Sigmoid colon (tissue), 7 donors: ENCODE results near the gene DSCAML1. TPM values are rescaled to one million over a fixed set of nuclear protein-coding genes. Genes with fewer than 3 reads are reported as not detected.

ENCODE experiments used
- DNase-seq: peaks from one replicate; pipeline ENCODE4 v3.0.0-alpha.2; 2019
- H3K27ac ChIP-seq, 4 donors: fragments of 200-600 bp; sonication (generic); one replicate each; pipeline ENCODE4 v1.5.1; 2016 to 2019; ENCODE audit warnings: mild to moderate bottlenecking in 1 of 4
- H3K27me3 ChIP-seq, 3 donors: fragments of 200-600 bp; sonication (generic); one replicate each; pipeline ENCODE4 v1.5.1; 2019; ENCODE audit warnings: mild to moderate bottlenecking in 1 of 3
- H3K36me3 ChIP-seq, 4 donors: fragments of 200-600 bp; sonication (generic); one replicate each; pipeline ENCODE4 v1.5.1; 2016 to 2019
- H3K4me1 ChIP-seq, 4 donors: fragments of 200-600 bp; sonication (generic); one replicate each; pipeline ENCODE4 v1.5.1; 2017 to 2019
- H3K4me3 ChIP-seq, 4 donors: fragments of 200-600 bp; sonication (generic); one replicate each; pipeline ENCODE4 v1.5.1; 2017 to 2019; ENCODE audit warnings: mild to moderate bottlenecking in 2 of 4, moderate library complexity in 1 of 4
- H3K9me3 ChIP-seq, 4 donors: fragments of 200-600 bp in 3 of 4; sonication (generic) in 3 of 4; one replicate each; pipeline versions ENCODE4 v1.5.1 to v1.6.1; 2013 to 2019
- CTCF ChIP-seq, 4 experiments: fragments of 450-650 bp in 3 of 4; fragments of 200-600 bp in 1 of 4; IDR thresholded peaks; one replicate each; pipeline ENCODE4 v1.5.1; 2016 to 2019; ENCODE audit warnings: antibody characterized with exemption in 4 of 4, mild to moderate bottlenecking in 3 of 4, moderate library complexity in 2 of 4
- EP300 ChIP-seq, 4 donors: sonication (generic); formaldehyde crosslinking; IDR thresholded peaks; one replicate each; pipeline ENCODE4 v1.6.1; 2017; ENCODE audit warnings: antibody characterized with exemption in 4 of 4
- POLR2A ChIP-seq, 2 donors: fragments of 450-650 bp; IDR thresholded peaks; one replicate each; pipeline ENCODE4 v1.6.1; 2016; ENCODE audit warnings: antibody characterized with exemption in 2 of 2, mild to moderate bottlenecking in 2 of 2, moderate library complexity in 2 of 2
- POLR2AphosphoS5 ChIP-seq, 4 donors: sonication (generic); formaldehyde crosslinking; IDR thresholded peaks; one replicate each; pipeline ENCODE4 v1.6.1; 2017; ENCODE audit warnings: antibody characterized with exemption in 4 of 4
- WGBS, 2 donors: extraction: QIAGEN DNeasy Blood & Tissue Kit; methylation state at CpG; one replicate each; pipeline ENCODE4 v1.1.7; 2013; 5-methylcytosine and 5-hydroxymethylcytosine counted together
- intact Hi-C: fragments of 100-400 bp; cut with DNase I; formaldehyde crosslinking; loops from one replicate; pipeline ENCODE4 v1.15.1; 2023
- polyA plus RNA-seq, 3 donors: library from polyadenylated mRNA; stranded (reverse); fragments of 200-250 nt; gene quantifications; one replicate each; pipeline ENCODE4 v1.2.3, GENCODE V29; 2013
- total RNA-seq, 4 donors: library from RNA; depleted of rRNA; stranded (reverse); fragments of >200 nt; gene quantifications; one replicate each; pipeline ENCODE4 v1.1.0, GENCODE V29; 2016
- donor health status: healthy with polysubstance abuse.
- donor health status: Bipolar disorder and iron deficiency.
- donor health status: healthy.

DSCAML1 gene
- total and polyA plus RNA-seq, 7 donors: under 0.01 to 7.5 (median 1.2) TPM

- Histone ChIP-seq H3K4me3 (no peak overlapping the region), H3K9me3 (no peaks in the 10 kb centered on the region), H3K36me3 (no peaks in the 10 kb centered on the region), H3K4me1 (no peaks in the 10 kb centered on the region), H3K27ac (no peak overlapping the region), H3K27me3 (no peaks in the 10 kb centered on the region)
- intact Hi-C loops: no loop called here
- TF ChIP-seq POLR2A (IDR thresholded peaks at IDR 0.05) (no peak), CTCF (IDR thresholded peaks at IDR 0.05) (no peak), EP300 (IDR thresholded peaks at IDR 0.05) (no peak), POLR2AphosphoS5 (IDR thresholded peaks at IDR 0.05) (no peak)
- DNase-seq: no peak
- WGBS, 2 donors: 26 to 76% methylated on average over 3 of the region's 3 CpGs
These were observed 99.7 kb downstream of the DSCAML1 start for GRCh38 chr11:117697319-117697718.

- 71 to 75% methylated on average over 5 of the region's 5 CpGs for WGBS, 2 donors
These were observed 100.5 kb downstream of the DSCAML1 start for GRCh38 chr11:117696540-117696939.

DNA sequence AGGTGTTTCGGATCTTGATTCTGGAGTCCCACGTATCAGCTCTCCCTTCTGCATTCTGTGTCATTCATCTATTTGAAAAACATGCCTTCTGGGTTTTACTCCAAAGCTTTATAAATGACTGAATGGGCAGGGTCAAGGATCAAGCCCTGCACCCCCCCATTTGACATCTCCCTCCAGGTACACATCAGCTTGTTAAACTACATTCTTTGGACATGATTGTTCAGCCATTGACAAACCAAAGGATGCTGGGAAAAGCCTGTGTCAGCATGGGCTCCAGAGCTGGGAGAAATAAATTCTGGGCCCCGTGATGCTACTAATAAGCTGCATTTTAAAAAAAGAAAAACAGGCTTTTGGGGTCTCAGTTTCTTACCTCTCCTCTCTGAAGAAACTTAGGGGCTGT lies 103.7 kb downstream of the DSCAML1 start:
- Histone ChIP-seq H3K4me1 (no peaks in the 10 kb centered on the region), H3K4me3 (no peak overlapping the region), H3K27me3 (no peaks in the 10 kb centered on the region), H3K9me3 (no peaks in the 10 kb centered on the region), H3K27ac (no peak overlapping the region), H3K36me3 (no peaks in the 10 kb centered on the region)
- intact Hi-C loops: no loop called here
- TF ChIP-seq CTCF (IDR thresholded peaks at IDR 0.05): no peak
- no peak for TF ChIP-seq POLR2AphosphoS5 (IDR thresholded peaks at IDR 0.05)
- TF ChIP-seq POLR2A (IDR thresholded peaks at IDR 0.05): no peak
- TF ChIP-seq EP300 (IDR thresholded peaks at IDR 0.05): no peak
- WGBS, 2 donors: 93% methylated on average over 3 of the region's 3 CpGs
- no peak for DNase-seq

More at GRCh38 chr11:117696540-117696939, 100.5 kb downstream of the DSCAML1 start:
- Histone ChIP-seq H3K4me1 (no peaks in the 10 kb centered on the region), H3K9me3 (no peaks in the 10 kb centered on the region), H3K36me3 (no peaks in the 10 kb centered on the region), H3K4me3 (no peak overlapping the region), H3K27me3 (no peaks in the 10 kb centered on the region), H3K27ac (no peak overlapping the region)
- intact Hi-C loops: no loop called here
- no peak for DNase-seq
- no peak for TF ChIP-seq EP300 (IDR thresholded peaks at IDR 0.05)
- no peak for TF ChIP-seq POLR2AphosphoS5 (IDR thresholded peaks at IDR 0.05)
- TF ChIP-seq CTCF (IDR thresholded peaks at IDR 0.05): no peak
- no peak for TF ChIP-seq POLR2A (IDR thresholded peaks at IDR 0.05)

- H3K27me3 ChIP-seq: no peaks in the 10 kb centered on the region
- no peak for TF ChIP-seq EP300 (IDR thresholded peaks at IDR 0.05)
- no peak for TF ChIP-seq POLR2A (IDR thresholded peaks at IDR 0.05)
- TF ChIP-seq CTCF (IDR thresholded peaks at IDR 0.05): no peak
- no peak for TF ChIP-seq POLR2AphosphoS5 (IDR thresholded peaks at IDR 0.05)
- H3K9me3 ChIP-seq: no peaks in the 10 kb centered on the region
- H3K4me1 ChIP-seq: no peaks in the 10 kb centered on the region
- no peak overlapping the region for H3K4me3 ChIP-seq
- 48 to 59% methylated on average over 10 of the region's 10 CpGs for WGBS, 2 donors
- H3K27ac ChIP-seq: no peak overlapping the region
- intact Hi-C loops: no loop called here
- no peaks in the 10 kb centered on the region for H3K36me3 ChIP-seq
- DNase-seq: no peak
These were observed 105.5 kb downstream of the DSCAML1 start for GRCh38 chr11:117691516-117691915.

DNA sequence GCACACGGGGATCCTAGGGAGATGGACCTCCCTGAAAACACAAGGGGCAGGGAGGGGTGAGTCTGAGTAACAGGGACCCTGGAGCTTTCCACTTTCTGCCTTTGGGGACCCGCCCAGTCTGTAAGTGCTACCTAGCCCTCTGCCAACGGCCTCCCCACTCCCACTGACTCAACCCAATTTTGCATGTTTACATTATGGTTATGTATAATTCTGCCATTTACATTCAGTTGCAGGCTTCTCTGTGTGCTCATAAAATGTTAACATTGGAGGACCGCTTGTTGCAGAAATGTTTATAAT lies 105.8 kb downstream of the DSCAML1 start:
- no peaks in the 10 kb centered on the region for H3K4me1 ChIP-seq
- no peak overlapping the region for H3K27ac ChIP-seq
- no peak for TF ChIP-seq POLR2AphosphoS5 (IDR thresholded peaks at IDR 0.05)
- no peak for TF ChIP-seq CTCF (IDR thresholded peaks at IDR 0.05)
- TF ChIP-seq EP300 (IDR thresholded peaks at IDR 0.05): no peak
- TF ChIP-seq POLR2A (IDR thresholded peaks at IDR 0.05): no peak
- whole genome bisulfite sequencing, 2 donors: 38 to 61% methylated on average over 4 of the region's 4 CpGs
- intact Hi-C loops: no loop called here
- no peaks in the 10 kb centered on the region for H3K9me3 ChIP-seq
- H3K4me3 ChIP-seq: no peak overlapping the region
- no peaks in the 10 kb centered on the region for H3K27me3 ChIP-seq
- no peak for DNase-seq
- no peaks in the 10 kb centered on the region for H3K36me3 ChIP-seq
